ENCODE results near the gene OR10A6.

- no peak for TF ChIP-seq TAF1 (IDR thresholded peaks at IDR 0.05; ENCODE audit: low read depth)
- no peak for TF ChIP-seq NFIC (IDR thresholded peaks at IDR 0.05)
These were observed 29.7 kb downstream of the OR10A6 start for GRCh38 chr11:7901319-7901854.
